Limb (tissue), 2 donors: ENCODE data around the gene SUCLG2.
"Not testable (repeated sequence)": the region's sequence is repeated elsewhere in the genome, so short reads cannot be mapped to it uniquely, and the experiment has no call there.

ENCODE experiments used
- DNase-seq, 2 donors: peaks; one replicate each; pipeline ENCODE4 v3.0.0-alpha.2; 2016; ENCODE audit errors: extremely low spot score in 2 of 2

SUCLG2 gene

DNA sequence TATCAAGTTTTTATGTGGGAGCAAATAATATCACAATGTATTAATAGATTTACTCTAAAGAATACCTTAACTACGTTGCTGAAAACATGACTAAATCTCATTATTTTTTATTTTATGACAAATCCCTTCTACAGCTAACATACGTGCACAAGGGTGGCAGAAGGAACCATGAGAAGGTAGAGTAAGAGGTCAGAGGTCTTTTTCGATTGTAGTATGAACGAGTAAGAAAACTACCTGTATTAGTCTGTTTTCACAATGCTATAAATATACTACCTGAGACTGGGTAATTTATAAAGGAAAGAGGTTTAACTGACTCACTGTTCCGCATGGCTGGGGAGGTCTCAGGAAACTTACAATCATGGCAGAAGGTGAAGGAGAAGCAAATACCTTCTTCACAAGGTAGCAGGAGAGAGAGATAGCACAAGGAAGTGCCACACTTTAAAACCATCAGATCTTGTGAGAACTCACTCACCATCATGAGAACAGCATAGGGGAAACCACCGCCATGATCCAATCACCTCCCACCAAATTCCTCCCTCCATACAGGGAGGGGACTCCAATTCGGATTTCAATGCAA lies 95.3 kb downstream of the SUCLG2 start:
- no peak for DNase-seq

DNA sequence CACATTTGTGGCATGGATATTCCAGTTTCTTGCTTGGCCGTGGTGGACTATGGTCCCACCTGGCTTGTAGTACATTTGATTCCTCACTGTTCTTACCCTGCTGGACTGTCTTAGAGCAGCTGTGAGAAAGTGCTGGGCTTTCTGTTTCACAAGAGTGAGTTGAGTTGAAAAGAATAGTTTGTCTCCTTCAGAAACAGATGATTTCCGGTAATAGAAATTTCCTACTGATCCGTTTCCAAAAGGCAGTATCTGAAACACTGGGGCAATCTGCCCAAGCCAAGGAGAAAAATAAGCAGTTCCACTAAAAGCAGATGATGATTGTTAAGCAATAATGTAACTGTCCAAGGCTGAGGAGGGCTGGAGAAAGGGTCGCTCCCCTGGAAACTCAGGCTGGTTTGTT lies 96.0 kb downstream of the SUCLG2 start:
- DNase-seq: peak in 1 of 2 donors; percentile 18

DNA sequence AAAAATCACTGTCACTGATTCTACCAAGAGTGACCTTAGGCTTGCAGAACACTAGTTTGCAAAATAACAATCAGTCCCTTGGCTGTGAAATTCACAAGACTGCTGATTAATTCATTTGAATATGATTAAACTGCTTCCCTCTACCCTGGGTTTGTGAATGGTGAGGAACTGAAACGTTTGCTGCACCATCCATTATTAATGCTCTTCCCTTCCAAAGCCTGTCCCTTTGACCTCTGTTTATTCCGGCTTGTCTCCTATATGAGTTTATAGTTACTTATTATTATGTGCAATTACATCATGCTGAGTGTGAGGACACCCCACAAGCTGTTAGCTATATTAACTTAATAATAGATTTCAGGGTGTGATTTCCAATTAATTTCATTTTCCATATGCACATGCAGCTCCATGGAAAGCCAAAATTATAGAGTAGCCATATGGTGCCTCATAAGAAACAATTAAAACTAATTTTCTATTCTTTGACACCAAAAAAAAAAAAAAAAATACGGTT lies 96.5 kb downstream of the SUCLG2 start:
- no peak for DNase-seq

DNA sequence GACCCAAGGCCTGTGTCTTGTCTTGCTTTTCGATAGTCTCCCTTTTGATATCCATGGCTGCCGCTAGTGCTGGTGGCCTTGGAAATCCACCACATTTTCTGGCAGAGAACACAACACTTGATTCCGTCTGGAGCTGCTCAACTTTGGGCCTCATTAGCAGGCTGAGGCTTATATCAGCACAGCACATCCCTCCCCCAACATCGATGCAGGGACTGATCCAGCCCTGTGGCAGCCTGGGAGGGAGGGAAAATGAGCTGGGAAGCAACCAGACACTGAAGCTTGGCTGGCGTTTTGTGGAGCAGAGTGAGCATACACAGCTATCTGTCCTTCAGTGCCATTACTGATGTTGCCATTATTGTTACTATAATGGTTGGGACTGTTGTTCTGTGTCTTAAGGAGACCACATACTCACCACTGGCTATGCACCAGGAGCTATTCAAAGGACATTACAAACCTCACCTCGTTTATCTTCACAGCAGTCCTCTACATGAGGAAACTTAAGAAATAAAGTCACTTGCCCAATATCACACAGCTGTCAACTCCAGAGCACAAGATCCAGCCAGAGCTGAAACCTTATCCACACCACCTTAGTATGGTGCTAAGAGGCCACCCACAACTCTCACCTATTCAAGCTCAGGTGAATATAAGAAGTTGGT lies 102.9 kb downstream of the SUCLG2 start:
- DNase-seq: no peak

DNA sequence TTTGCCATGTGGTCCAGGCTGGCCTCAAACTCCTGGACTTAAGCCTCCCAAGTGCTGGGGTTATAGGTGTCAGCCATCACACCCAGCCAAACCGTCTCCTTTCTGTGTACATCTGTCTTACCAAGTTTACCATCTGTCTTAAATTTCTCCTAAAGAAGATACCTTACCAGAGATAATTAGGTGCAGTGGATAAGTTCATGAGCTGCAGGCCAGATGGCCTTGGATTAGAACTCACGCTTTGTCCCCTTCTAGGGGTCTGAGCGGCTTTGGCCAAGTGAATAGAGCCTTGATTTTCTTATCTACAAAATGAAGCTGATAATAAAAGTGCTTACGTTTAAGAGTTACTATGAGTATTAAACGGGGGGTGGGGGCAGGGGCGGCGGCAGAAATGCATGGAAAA lies 103.9 kb downstream of the SUCLG2 start:
- no peak for DNase-seq

DNA sequence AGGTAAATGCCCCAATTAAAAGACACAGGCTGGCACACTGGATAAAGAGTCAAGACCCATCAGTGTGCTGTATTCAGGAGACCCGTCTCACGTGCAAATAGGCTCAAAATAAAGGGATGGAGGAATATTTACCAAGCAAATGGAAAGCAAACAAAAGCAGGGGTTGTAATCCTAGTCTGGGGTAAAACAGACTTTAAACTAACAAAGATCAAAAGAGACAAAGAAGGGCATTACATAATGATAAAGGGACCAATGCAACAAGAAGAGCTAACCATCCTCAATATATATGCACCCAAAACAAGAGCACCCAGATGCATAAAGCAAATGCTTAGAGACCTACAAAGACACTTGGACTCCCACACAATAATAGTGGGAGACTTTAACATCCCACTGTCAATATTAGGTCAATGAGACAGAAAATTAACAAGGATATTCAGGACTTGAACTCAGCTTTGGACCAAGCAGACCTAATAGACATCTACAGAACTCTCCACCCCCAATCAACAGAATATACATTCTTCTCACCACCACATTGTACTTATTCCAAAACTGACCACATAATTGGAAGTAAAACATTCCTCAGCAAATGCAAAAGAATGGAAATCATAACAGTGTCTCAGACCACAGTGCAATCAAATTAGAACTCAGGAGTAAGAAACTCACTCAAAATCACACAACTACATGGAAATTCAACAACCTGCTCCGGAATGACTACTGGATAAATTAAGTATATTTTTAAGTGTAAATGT lies 111.7 kb downstream of the SUCLG2 start:
- DNase-seq: not testable (repeated sequence)

DNA sequence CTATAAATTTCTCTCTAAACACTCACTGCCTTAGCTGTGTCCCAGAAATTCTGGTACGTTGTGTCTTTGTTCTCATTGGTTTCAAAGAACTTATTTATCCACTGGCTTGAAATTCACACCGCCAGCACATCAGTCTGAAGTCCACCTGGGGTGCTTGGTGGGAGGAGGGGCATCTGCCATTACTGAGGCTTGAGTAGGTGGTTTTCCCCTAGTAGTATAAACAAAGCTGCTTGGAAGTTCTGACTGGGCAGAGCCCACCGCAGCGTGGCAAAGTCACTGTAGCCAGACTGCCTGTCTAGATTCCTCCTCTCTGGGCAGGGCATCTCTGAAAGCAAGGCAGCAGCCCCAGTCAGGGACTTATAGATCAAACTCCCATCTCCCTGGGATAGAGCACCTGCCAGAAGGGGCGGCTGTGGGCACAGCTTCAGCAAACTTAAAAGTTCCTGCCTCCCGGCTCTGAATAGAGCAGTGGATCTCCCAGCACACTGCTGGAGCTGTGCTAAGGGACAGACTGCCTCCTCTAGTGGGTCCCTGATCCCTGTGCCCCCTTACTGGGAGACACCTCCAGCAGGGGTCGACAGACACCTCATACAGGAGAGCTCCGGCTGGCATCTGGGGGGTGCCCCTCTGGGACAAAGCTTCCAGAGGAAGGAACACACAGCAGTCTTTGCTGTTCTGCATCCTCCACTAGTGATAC lies 114.1 kb downstream of the SUCLG2 start:
- no peak for DNase-seq

DNA sequence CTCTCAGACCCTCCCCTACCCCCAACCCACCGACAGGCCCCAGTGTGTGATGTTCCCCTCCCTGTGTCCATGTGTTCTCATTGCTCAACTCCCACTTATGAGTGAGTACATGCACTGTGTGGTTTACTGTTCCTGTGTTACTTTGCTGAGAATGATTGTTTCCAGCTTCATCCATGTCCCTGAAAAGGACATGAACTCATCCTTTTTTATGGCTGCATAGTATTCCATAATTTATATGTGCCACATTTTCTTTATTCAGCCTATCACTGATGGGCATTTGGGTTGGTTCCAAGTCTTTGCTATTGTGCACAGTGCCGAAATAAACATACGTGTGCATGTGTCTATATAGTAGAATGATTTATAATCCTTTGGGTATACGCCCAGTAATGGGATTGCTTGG lies 117.2 kb downstream of the SUCLG2 start:
- DNase-seq: not testable (repeated sequence)

DNA sequence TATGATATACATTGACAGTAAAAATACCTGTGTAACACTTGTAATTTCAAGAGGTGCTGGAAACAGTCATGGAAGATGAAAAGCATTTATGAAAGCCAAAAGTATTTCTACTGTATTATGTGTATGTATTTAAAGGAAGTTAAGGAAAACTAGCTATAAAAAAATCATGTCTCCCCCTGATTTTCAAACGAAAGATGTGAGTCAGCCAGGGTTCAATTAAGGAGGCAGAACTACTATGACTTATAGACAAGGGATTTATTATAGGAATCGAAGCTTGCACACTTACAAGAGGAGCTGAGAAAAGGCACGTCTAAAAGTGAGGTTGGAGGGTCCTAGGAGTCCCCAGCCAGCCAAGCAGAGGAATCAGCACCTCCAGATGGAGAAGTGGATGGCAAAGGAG lies 119.4 kb downstream of the SUCLG2 start:
- DNase-seq: no peak

DNA sequence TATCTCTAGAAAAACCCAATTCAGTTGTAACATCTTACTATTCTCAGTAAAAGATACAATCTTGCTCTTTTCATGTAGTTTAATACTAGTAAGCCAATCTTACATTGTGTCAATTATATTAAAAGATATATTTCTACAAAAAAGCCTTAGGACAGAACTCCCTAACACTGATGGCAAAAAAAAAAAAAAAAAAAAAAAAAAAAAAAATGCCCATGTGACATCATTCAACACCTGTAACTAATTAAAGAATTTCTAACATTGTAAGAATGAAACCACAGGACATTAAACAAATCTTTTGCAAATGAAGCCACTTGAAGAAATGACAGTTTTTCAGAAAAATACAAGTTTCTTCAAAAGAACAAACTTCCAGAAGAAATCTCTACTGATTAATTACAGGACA lies 119.8 kb downstream of the SUCLG2 start:
- DNase-seq: no peak

DNA sequence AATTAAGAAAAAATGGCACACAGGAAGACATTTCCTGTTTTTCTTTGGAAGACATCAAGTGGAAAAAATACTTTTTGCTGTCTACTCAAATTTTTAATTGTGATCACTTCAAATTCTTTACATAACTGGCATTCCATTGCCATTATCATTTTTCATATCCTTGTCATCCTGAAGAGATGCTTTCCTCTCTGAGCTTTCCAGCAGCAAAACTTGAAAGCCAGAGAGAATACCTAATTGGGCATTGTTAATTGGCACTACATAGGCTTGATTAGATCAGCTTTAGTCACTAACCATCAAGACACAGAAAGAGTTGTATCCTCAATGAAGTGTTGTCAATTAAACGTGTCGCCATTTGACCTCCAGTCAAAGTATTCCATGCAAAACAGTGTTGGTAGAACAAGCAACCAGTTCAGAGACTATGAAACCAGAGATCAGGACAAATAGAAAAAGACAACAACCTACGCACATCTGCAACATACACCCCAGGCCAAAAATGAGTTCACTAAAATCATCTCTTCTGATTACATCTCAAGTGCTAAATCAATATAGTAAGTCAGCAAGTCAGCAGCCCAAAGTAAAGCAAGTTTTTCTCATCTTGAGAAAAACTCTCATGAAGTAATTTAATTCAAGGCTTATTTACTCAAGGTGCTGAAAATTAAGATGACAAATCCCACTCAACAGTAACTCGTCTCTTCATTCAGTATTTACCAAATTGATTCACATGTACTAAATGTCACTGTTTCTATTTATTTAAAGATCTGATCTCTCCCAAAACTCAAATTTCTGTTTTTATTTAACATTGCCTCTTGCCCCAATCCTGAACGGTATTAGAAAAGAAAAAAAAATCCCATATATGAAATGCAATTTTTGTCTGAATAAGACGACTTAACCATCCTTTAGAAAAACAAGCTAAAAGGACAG lies 123.0 kb downstream of the SUCLG2 start:
- DNase-seq: no peak

DNA sequence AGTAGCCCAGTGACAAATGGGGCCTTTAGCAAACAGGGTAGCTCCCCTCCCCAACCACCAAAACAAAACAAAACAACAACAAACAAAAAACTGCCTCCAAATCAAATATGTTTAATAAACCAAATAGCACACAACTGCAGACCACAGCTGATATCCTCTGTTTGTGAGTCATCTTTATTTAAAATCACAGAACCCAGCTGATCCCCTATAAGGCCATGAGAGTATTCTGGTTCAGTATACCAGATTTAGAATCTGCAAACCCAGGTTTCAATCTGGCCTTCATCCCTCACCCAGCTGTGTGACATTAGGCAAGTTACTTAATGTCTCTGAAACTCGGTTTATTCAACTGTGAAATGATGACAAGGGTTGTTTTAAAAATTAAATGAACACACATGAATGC lies 124.5 kb downstream of the SUCLG2 start:
- no peak for DNase-seq

DNA sequence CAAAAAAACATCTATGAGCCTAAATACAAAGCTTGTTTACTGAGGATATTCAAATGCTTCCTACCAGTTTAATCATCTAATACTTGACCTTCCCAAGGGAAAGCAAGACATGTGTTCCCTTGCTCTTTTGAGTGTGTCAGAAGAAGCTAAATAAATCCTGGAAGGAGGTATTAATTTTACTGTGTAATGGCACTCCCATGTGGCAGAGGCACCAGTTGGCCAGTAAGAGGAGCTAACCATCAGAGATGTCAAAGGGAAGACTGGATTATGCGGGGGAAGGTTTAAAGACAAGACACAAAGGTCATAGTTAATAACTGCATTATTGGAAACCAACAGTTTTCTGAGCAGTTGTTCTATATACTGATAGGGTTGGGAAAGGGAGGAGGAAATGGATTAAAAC lies 125.1 kb downstream of the SUCLG2 start:
- DNase-seq: no peak

DNA sequence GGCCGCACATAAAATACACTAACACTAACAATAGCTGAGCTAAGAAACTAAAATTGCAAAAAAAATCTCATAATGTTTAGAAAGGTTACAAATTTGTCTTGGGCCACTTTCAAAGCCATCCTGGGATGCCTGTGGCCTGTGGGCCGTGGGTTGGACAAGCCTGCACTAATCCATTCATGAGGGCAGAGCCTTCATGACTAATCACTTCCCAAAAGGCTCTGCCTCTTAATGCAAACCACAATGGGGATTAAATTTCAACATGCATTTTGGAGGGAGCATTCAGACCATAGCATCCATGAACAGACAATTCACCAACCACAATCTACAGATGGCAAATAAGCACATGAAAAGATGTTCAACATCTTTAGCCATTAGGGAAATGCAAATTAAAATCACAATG lies 128.2 kb downstream of the SUCLG2 start:
- DNase-seq: no peak

DNA sequence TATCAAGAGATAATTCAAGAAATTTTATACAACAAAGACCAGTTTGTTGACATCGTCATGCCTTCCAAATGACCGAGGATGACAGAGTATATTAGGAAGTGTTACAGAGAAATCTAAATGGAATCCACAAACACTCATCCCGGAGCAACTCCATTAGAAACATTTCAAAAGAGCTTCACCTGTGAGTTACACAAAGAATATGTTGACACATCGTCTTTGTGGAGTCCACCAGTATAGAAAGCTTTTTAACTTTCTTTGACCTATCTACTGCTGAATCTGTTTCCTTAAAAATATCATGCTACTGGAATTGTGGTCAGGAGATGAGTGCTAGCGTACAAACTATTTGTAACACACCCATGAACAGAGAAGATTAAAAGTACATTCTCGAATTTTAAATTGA lies 130.4 kb downstream of the SUCLG2 start:
- no peak for DNase-seq

DNA sequence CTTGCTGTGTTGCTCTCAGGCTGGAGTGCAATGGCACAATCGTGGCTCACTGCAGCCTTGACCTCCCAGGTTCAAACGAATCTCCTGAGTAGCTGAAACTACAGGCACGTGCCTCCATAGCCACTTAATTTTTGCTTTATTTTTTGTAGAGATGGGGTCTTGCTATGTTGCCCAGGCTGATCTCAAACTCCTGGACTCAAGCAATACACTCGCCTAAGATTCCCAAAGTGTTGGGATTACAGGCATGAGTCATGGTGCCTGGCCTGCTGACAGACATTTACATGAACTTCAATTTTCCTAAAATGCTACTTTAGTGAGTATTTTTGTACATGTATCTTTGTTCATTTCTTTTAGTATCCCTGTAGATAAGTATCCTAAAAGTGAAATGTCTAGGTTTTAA lies 132.3 kb downstream of the SUCLG2 start:
- DNase-seq: no peak

DNA sequence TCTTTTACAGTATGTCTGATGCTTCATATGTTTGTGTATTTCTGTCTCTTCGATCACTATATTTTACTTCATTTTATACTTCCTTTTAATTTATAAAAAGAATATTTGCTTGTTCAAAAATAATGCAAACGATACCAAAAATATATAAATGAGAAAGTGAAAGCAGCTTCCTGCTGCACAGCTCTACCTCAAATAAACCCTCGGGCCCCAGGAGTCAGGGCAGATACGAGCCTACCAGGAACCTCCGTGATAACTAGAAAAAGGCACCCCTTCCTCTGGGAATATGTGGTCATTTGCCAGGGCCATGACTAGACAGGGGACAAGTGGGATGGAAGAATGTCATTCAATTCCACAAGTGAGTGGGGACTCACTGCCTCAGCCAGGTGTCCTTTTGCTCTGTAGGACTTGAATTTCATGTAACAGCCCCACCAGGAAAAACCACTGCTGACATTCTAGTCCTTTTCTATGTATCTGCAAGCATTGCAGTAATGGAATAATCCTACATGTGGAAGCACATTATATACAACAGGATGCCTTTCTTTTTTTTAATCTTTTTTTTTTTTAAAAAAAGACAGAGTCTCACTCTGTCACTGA lies 133.3 kb downstream of the SUCLG2 start:
- DNase-seq: no peak

DNA sequence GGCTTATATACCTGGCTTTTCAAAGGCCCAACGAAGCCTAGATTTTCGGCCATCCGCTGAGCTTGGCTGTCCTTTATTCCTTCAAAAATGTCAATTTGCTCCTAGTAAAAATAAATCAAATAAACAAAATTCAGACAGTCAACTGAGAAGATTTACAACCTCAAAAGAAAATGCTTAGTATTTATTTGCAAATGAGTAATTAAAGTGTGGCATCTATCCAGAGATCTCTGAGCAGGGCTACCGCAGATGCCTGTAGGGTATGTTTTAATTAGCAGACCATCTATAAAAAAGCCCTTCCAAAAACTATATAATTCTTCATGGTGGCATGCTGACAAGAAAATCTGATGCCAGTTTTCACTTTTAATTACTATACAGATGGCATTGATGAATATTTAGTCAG lies 136.2 kb downstream of the SUCLG2 start:
- no peak for DNase-seq

DNA sequence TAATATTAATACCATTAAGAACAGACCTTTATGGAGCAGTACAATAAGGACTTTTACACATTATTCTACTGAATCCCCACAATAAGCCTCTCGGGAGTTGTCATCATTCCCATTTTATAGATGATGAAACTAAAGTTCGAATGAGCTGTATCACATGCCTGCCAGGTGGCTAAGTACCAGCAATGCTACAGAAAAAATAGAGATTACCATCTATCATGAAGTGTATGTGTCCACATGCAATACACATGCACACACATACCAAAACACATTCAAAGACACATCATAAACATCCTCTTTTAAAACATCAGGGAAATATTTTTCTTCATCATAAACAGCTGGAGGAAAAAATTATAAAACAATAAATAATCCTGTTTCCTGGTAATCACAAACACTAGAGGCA lies 136.6 kb downstream of the SUCLG2 start:
- no peak for DNase-seq

DNA sequence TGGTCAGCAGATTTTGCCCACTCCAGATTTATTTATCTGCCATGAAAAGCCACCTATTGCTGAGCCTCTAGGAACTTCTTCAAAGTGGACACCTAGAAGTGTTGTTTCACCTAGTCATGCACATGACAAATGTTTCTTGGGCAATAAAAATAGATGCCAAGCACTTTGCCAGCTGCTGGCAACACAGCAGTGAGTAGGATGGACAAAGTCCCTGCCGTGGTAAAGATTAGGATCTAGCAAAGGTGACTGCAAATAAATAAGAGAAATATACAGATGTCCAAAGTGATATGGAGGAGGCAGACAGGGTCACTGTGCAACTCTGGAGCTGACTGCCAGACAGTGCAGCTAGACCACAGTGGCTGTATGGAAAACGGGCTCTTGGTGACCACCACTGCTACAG lies 137.9 kb downstream of the SUCLG2 start:
- DNase-seq: no peak

DNA sequence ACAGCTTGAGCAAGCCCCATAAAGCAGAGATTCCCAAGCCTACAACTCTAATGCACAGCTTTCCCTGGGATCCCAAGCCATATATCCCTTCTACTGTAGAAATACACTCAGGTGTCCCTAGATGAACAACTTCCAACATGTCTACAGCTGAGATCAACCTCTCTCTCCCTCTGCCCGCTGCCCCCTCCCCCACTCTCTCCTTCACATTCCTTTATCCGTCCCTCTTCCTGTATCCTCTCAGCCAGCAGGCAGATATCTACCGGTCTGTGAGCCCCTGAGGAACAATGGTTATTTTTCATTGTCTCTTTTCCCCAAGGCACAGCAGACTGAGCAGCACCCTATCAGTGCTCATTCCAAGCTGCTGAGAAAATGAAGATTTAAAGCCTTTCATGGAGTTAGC lies 138.6 kb downstream of the SUCLG2 start:
- DNase-seq: no peak
